K562 (cell line): ENCODE results near the gene MGAT1. TPM values are rescaled to one million over a fixed set of nuclear protein-coding genes. Genes with fewer than 3 reads are reported as not detected.
A peak's percentile ranks its signal among the peaks of the same experiment; 100 is the strongest.

Source experiments
- ETV6 ChIP-seq, 3 experiments: fragments of 150-350 bp in 1 of 3; sonication (generic) in 1 of 3; formaldehyde crosslinking in 1 of 3; IDR thresholded peaks; 2 replicates each; pipeline versions ENCODE4 v1.6.1 to v1.8.0; 2014 to 2022; ENCODE audit warnings: borderline replicate concordance in 2 of 3, low read depth in 2 of 3, antibody characterized with exemption in 1 of 3, low read length in 1 of 3, mild to moderate bottlenecking in 1 of 3, missing genetic modification reagents in 1 of 3
- HLTF ChIP-seq: fragments of 450-650 bp; IDR thresholded peaks from 2 replicates; pipeline ENCODE4 v1.6.1; 2016
- HMGN3 ChIP-seq: IDR thresholded peaks from 2 replicates; pipeline ENCODE4 v1.6.1; 2011; ENCODE audit warnings: borderline replicate concordance, low read depth, mild to moderate bottlenecking, mixed read lengths, low read length; ENCODE audit not compliant: insufficient read length; ENCODE audit errors: extremely low read depth
- NR2C2 ChIP-seq, 2 experiments: fragments of 200-800 bp in 1 of 2; sonication (Bioruptor generic) in 1 of 2; sonication (generic) in 1 of 2; formaldehyde crosslinking in 1 of 2; IDR thresholded peaks; 2 replicates each; pipeline versions ENCODE4 v1.6.1 to v1.8.0; 2016 to 2022; ENCODE audit warnings: mild to moderate bottlenecking in 1 of 2, missing compliant biosample characterization in 1 of 2, missing genetic modification characterization in 1 of 2, missing genetic modification reagents in 1 of 2
- SRSF1 ChIP-seq: fragments of 200-400 bp; formaldehyde crosslinking; IDR thresholded peaks from 2 replicates; pipeline ENCODE4 v1.6.1; 2017; ENCODE audit warnings: mild to moderate bottlenecking, low read depth, low read length, moderate library complexity
- STAT6 ChIP-seq: sonication (generic); formaldehyde crosslinking; IDR thresholded peaks from 2 replicates; pipeline ENCODE4 v1.8.1; 2023; ENCODE audit warnings: mild to moderate bottlenecking, missing genetic modification reagents
- TEAD1 ChIP-seq, 2 experiments: fragments of 450-650 bp in 1 of 2; sonication (generic) in 1 of 2; formaldehyde crosslinking; IDR thresholded peaks; 2 replicates each; pipeline versions ENCODE4 v1.4.0 to v1.8.0; 2020 to 2022; ENCODE audit warnings: mild to moderate bottlenecking in 2 of 2, missing genetic modification reagents in 1 of 2
- ZBTB5 ChIP-seq: fragments of 450-650 bp; IDR thresholded peaks from 2 replicates; pipeline ENCODE4 v1.6.1; 2017; ENCODE audit warnings: antibody characterized with exemption
- ZNF143 ChIP-seq: sonication (generic); formaldehyde crosslinking; IDR thresholded peaks from 2 replicates; pipeline ENCODE4 v1.9.0; 2022; ENCODE audit warnings: mild to moderate bottlenecking, missing genetic modification reagents
- ZNF224 ChIP-seq: sonication (generic); formaldehyde crosslinking; IDR thresholded peaks from 2 replicates; pipeline ENCODE4 v1.8.0; 2022; ENCODE audit warnings: mild to moderate bottlenecking, missing genetic modification reagents
- ZNF318 ChIP-seq, 2 experiments: fragments of 450-650 bp; IDR thresholded peaks; 2 replicates each; pipeline ENCODE4 v1.6.1; 2016; ENCODE audit warnings: mild to moderate bottlenecking in 2 of 2, borderline replicate concordance in 1 of 2, low read depth in 1 of 2, moderate library complexity in 1 of 2
- ZNF41 ChIP-seq: fragments of 250-450 bp; sonication (Bioruptor Pico); conservative IDR thresholded peaks from 2 replicates; pipeline ENCODE4 v1.4.0; 2020; ENCODE audit warnings: mild to moderate bottlenecking
- polyA plus RNA-seq, 8 experiments: library from polyadenylated mRNA; depleted of rRNA in 4 of 8; stranded (reverse) in 5 of 8; unstranded in 3 of 8; fragments of >200 nt; fragmentation: Nextera tagmentation in 2 of 8; fragmentation: Illumina TruSeq in 1 of 8; extraction: Ambion mirVana in 2 of 8; extraction: Trizol in 1 of 8; gene quantifications; 2 replicates each; pipeline versions ENCODE4 v1.2.1 to v1.2.3, GENCODE V29; 2011 to 2014; ENCODE audit warnings: inconsistent platforms in 1 of 8, missing spikeins in 1 of 8
- total RNA-seq, 7 experiments: library from RNA; depleted of rRNA in 6 of 7; stranded (reverse); fragments of >200 nt in 6 of 7; fragmentation: Illumina TruSeq in 2 of 7; extraction: Trizol in 2 of 7; gene quantifications; 2 replicates each; pipeline versions ENCODE4 v1.2.1 to v1.2.3, GENCODE V29; 2011 to 2021; ENCODE audit warnings: low replicate concordance in 1 of 7

MGAT1 gene
- total and polyA plus RNA-seq, 9 of the 15 experiments (the other 6 are each of a cell fraction or from before 2014, with no cell fraction given), result 3.9 to 82.7 (median 44.5) TPM

- no peak for TF ChIP-seq ZBTB5
- TF ChIP-seq ZNF41 (CRISPR knock-in tag), result no peak
- TF ChIP-seq HMGN3, result peak; percentile 21
- no peak for TF ChIP-seq ZNF224
- TF ChIP-seq NR2C2 (CRISPR knock-in tag; IDR thresholded peaks at IDR 0.05), result peak; percentile 59; the same call in 1 of the 2 replicates
- TF ChIP-seq NR2C2 (tag; IDR thresholded peaks at IDR 0.05), result 0 out of 2 replicates have a peak, but pooled peaks have one; percentile 28
- no peak for TF ChIP-seq ZNF143
- TF ChIP-seq HLTF, result no peak
- no peak for TF ChIP-seq SRSF1
- no peak for TF ChIP-seq STAT6 (CRISPR knock-in tag)
- no peak for TF ChIP-seq ZNF318 (IDR thresholded peaks at IDR 0.05; ENCODE audit: borderline replicate concordance in 1 of 2, low read depth in 1 of 2)
- TF ChIP-seq ETV6 (IDR thresholded peaks at IDR 0.05; ENCODE audit: borderline replicate concordance in 1 of 2, low read depth in 2 of 2, low read length in 1 of 2), result no peak
- no peak for TF ChIP-seq ETV6 (CRISPR knock-in tag; IDR thresholded peaks at IDR 0.05; ENCODE audit: borderline replicate concordance)
- no peak for TF ChIP-seq TEAD1 (CRISPR knock-in tag; IDR thresholded peaks at IDR 0.05)
These were observed at the start of gene MGAT1 (continued) for GRCh38 chr5:180802325-180803180.
